HG02588 (cell line): ENCODE data around the gene MGST1.

Experiments
- ATAC-seq: cut with Tn5 transposase; IDR thresholded peaks from one replicate; pipeline ENCODE4 v1.9.1; 2021; ENCODE audit warnings: mild to moderate bottlenecking, moderate library complexity; ENCODE audit not compliant: unreplicated experiment

Gene MGST1, protein sequence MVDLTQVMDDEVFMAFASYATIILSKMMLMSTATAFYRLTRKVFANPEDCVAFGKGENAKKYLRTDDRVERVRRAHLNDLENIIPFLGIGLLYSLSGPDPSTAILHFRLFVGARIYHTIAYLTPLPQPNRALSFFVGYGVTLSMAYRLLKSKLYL

DNA sequence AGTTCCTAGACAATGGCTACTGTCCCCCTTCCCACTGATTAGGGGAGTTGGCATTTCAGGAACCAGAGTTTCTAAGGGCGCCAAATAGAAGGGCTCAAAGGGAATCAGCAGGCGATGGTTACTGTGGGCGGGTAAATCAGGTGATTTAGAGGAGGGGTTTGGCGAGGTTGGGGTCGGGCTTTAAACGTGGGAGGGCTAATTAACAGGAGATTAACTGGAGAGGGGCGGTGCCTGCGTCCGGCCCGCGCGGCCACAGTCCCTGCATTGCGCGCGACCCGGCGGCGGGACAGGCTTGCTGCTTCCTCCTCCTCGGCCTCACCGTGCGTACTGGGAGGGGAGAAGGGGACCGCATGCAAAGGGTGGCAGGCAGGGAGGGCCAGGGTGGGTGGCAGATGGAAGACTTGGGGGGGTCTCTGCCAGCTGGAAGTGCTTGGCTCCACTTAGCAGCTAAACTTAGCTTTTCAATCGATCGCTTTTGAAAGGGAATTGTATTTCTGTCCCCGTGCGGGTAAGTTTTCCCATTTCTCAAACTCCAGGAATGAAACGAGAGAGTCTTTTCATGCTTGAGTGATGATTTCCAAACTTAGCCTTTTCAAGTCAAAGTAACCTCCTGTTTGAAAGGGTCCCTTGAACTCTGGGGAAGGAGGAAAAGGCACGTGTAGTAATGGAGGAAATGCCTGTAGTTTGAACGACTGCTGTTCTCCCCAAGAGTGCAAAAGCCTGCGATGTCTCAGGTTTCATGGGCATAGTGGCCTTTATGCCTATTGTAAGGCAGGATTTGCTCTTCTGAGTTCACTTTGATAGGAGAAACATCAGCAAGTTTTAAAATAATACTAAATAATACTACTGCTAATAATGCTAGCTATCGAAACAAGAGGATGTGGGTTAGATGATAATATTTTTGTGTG lies at the start of gene MGST1:
TSS of gene MGST1 (plus strand) at position 255 of the 908 bp plus-strand sequence. CDS start 6,608 bp downstream, outside the sequence.
- peak; percentile 49 for ATAC-seq

DNA sequence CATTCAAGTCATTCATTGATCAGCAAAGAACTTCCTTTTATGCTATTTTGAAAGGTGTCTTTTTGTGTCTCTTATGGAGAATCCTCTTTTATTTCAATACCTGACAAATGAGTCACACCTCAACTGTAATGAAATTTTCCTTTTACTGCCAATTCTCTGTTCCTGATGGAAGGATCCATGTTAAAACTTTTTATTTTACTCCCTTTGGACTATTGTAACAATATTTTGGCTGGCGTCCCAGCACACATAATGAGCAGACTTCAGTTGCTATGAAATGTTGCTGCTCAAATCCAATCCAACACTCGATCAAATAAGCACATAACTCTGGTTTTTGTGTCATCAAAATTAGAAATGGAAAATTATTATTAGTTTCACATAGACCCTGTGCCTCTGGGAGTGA lies 48.0 kb upstream of the MGST1 start:
- ATAC-seq: no peak

DNA sequence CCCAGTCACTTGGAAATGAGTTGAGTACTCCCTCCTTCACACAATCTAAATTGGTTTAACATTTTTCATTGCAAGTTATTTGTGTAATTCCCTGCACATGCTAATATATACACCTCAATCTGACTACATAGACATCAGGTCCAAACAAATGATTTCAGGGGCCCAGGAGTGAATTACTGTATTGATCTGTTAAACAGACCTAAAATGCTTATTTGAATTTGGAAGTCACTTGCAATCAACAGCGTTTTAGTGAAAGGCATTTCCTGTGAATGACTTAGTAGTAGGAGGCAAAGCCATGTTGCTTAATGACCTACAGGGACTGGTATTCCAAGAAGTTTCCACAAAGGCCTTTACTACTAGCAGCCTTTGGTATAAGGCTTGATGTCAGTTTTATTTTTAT lies 47.3 kb upstream of the MGST1 start:
- no peak for ATAC-seq

DNA sequence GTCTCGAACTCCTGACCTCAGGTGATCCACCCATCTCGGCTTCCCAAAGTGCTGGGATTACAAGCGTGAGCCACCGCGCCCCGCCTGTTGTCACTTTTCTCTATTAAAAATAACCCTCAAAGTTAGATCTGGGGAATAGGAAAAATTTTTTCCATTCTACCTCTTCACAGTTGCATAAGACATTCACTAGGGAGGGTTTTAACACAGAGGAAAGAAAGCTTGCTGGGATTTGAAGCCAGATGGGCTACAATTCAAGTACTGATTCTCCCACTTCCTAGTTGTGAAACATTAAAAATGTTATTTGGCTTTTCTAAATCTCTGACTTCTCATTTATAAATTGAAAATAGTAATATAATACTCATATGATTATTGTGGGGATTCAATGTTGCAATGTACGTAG lies 46.7 kb upstream of the MGST1 start:
- ATAC-seq: no peak

DNA sequence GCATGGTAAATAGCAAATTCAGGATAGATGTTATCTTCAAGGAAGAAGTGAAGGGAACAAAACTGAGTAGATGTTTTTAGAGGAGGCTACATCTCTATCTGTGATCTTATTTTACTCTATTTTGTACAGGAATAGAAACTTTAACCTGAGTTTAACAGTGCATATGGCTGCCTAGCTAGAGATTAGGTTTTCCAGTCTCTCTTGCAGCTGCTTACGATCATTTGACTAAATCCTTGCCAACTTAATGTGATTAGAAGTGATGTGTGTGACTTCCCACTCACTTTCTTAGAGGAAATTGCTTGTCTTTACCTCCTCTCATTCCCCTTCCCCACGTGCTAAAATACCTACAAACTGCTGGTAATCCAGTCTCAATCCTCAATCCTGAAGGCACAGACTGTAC lies 43.5 kb upstream of the MGST1 start:
- ATAC-seq: no peak

DNA sequence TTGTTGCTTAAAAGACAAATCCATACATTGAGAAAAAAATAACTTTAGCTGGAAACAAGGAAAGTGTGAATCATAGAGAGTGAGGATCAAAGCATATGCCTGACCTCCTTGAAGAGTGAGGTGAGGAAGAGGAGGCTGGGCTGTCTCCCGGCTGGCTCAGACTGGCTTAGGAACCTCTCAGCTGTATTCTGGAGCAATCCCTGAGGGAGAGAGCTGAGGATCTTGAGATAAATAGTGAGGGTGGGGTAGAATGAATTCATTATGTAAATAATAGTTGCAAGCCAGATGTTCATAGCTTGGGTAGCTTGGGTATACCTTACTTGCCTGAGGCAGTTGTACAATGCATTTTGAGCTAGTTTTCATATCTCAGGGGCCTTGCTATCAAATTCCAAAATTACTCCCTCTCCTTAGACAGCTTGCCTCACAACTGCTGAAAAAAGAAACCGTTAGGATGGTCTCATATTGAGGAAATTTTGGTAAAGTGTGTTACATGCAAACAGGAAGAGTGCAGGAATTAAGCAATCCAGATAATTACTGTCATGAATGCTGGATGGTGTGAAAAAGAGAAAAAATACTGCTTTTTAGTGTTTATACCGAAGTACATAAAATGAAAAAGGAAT lies 39.5 kb upstream of the MGST1 start:
- no peak for ATAC-seq

DNA sequence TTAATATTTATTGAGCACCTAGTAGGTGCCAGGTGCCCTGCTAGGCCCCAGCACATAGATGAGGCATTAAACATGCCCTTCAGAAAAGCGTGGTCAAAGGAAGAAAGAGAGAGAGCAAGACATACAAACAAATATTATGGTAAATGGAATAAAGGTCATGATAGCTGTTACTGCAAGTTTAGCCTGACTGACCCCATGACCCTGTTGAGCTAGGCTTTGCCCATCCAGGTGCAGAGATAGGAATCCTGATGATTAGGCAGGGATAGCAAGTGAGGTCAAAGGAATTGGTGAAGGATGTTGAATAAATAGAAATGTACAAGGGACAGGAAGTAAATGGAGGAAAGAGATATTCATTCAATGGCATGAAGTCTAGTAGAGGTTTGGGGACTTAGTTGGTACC lies 36.5 kb upstream of the MGST1 start:
- no peak for ATAC-seq

DNA sequence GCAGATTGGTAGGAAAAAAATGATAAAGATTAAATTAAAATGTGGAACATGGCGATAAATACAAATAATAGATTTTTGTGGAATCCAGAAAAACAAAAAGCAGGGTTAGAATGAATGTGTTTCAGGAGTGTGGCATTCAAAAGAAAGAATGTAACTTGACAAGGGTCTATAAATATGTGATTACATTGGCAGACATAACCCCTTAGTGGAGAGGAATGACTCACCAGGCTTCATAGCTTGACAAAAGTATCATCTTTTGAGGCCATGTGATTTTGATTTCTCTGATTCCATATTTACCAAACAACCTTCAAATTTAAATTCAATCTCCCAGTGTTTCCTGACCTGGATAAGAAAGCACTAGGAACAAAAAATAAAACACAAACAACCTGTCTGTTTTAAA lies 24.4 kb upstream of the MGST1 start:
- ATAC-seq: no peak

DNA sequence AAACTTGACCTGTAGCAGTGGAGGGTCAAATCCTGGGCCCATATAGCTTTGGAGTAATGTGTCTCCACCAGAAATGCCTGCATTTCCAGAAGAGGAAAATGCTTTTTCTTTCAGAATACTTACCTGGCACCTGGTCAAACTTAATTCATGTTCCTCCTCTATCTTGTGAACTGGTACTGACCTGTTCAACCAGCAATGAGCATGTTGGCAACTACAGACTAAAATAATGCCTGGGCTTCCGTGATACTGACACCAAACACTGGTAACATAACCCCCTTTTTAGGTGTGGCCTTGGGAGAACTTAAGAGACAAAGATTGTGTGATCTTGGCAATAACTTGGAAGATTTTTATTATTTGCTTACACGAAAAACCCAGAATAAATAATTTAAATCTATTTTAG lies 23.8 kb upstream of the MGST1 start:
- no peak for ATAC-seq

DNA sequence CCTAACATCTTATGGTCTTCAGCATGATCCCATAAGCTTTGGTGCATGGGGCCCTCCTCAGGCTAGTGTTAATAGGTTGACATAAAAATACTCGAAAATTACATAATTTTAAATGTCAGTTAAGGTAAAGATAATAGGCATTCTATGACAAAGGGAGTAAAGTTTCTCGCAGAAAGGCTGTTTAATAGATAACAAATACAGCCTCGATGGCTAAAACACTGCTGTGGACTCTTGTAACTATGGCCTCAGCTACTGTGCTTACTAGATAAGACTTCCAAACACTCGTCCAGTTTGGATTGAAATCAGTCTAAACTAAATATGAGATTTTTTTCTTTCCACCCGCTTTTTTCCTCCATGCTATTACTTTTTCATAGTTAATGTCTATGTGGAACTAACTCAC lies 23.2 kb upstream of the MGST1 start:
- no peak for ATAC-seq

DNA sequence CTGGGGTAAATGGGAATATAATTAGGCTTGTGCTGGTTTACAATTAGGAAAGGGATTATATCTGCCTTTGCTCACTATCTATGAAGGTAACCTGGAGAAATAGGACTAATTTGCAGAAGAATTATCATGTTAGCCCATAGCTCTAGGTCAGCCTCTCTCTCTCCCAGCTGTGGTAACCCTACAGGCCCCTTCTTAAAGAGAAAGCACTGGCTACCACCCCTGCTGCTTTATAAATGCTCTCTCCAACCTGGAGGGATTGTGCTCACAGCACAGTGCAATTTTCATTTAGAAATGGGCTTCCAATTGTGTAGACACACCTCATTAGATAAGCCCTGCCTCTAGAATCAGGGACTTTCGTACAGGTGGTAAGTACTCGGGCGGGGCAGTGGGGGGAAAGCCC lies 22.7 kb upstream of the MGST1 start:
- ATAC-seq: no peak

DNA sequence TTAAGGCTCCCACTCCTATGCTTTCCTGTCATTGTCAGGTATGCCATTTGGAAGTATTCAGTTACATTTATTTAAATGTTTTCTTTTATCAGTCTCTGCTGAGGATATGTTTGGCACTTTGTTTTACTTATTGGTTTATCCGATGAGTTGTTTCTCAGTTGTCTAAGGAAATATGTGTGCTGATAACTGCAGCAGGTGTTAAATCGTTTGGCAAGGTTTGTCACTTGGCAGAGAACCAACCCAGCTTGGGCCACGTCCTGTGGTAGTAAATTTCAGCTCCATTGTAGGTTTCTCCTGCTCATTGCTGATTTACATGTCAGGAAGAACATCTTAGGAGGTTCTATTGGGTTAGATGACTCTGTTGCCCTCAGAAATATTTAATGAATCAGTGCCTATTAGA lies 22.0 kb upstream of the MGST1 start:
- ATAC-seq: no peak

DNA sequence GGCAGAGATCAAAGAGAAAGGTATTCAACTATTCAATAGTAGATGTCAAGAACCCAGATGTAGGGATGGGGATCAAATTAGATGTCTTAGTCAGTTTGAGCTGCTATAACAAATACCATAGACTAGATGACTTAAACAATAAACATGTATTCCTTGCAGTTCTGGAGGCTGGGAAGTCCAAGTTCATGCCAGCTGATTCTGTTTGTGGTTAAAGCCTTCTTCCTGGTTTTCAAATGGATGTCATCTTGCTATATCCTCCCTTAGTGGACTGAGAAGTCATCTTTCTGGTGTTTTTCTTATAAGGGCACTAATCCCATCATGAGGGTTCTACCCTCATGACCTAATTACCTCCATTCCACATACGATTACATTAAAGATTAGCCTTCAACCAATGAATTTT lies 19.5 kb upstream of the MGST1 start:
- no peak for ATAC-seq

DNA sequence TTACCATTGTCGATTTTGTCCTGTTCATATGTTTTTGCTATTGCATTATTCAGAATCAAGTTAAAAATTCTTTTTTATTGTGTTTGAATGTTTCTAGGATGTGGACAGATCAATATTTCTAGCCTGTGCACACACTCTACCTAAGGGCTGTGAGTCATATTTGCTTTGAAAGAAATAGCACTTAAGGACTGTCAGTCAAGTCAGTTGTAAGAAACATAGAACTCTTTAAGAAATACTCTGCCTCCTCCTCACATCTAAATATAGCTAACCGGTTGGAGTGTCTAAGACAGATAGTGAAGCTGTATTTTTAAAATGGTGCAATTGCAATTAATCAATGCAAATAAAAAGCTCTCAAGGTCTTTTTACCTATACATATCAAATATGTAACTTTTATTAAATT lies 17.9 kb upstream of the MGST1 start:
- ATAC-seq: no peak

DNA sequence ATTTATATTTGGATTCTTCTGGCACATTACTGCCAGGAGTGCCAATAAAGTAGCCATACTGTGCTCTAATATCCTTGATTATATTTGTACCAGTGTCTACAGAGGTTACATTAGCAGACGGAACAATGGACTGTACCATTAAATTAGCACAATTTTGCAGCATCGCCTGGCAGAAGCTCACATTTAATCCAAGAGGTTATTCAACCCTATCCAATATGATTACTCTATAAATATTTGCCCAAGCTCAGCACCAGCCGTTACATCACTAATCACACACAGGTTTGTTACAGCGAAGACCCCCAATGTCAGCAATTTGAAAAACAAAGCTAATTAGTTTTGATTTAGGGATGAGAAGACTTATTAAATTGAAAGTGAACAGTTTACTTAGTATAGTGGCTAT lies 16.9 kb upstream of the MGST1 start:
- ATAC-seq: no peak

DNA sequence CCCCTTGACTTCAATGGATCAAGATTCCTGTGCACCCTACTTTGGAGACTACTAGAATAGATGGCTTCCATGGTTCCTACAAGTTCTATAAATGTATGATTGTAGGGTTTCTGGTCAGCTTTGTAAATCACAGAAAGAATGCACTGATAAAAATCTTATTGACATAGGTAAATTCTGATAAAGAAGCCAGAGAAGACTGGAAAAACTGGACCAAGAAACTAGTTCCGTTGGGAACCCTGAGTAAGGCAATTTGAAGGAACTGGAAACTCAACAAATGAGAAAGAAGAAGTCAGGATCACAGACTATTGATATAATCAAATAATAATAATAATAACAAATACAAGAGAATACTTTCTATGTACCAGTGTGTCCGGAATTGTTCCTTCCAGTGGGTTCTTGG lies 15.4 kb upstream of the MGST1 start:
- no peak for ATAC-seq

DNA sequence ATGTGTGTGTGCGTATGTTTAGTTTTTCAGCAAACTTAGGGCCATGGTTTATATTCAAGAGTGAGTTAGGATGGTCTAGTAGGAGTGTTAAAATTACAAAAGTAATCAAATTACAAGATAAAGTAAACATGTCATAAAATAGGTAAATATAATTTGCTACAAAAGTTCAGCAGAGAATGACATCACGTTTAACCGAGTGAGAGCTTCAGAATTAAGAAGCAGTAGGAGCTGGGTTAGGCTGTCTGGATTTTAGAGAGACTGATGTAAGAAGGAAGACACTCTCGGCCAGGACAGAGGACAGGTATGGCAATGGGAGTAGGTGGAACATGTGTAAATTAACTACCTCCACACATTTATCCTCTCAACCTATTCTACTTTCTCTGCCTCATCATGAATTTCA lies 11.6 kb upstream of the MGST1 start:
- no peak for ATAC-seq

DNA sequence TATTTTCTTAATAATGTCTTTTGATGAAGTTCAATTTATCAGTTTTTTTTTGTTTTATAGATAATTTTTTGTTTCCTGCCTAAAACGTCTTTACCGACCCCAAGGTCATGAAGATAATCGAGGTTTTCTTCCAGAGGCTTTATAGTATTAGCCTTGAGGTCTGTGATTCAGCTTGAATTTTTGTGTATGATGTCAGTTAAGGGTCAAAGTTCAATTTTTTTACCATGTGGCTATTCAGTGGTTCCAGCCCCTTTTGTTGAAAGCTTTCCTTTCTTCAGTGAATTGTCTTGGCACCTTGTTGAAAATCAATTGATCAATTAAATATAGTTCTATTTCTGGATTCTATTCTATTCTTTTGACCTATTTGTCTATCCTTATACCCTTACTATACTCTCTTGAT lies 3.2 kb upstream of the MGST1 start:
- no peak for ATAC-seq

DNA sequence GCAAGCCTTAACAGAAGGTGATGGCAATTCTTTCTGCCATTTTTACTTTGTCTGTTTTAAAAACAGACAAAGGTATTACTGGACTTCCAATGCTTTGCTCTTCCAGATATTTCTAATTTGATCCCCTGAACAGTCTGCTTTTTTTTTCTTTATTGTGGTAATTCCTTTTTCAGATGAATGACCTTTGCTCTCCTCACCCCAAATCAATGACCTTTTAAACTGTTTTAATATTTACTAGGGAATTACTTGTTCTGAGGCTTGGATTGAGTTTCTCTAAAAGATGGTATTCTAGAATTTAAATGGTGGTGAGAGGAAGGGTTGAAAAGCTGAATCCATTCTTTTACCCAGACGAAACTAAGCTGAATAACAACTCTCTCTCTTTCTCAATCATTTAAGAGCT lies 2.3 kb upstream of the MGST1 start:
- ATAC-seq: no peak

DNA sequence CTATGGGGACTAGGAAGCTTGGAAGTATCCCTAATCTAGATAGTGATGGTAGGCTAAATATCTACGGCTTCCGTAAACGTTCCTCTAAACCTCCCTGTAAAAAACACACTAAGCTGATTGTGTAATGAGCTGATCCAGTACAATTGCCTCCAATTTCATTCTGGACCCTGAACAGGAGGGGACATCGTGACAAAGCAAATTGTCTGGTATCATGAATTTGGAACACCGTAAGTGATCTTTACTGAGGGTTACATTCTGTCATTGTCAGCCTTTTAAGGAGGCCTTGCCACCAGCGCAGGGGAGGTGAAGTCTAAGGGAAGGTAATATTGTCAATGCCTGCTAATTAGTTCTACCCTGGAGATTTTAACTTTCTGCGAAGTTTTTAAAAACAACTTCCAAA lies 487 bp upstream of the MGST1 start:
- no peak for ATAC-seq

DNA sequence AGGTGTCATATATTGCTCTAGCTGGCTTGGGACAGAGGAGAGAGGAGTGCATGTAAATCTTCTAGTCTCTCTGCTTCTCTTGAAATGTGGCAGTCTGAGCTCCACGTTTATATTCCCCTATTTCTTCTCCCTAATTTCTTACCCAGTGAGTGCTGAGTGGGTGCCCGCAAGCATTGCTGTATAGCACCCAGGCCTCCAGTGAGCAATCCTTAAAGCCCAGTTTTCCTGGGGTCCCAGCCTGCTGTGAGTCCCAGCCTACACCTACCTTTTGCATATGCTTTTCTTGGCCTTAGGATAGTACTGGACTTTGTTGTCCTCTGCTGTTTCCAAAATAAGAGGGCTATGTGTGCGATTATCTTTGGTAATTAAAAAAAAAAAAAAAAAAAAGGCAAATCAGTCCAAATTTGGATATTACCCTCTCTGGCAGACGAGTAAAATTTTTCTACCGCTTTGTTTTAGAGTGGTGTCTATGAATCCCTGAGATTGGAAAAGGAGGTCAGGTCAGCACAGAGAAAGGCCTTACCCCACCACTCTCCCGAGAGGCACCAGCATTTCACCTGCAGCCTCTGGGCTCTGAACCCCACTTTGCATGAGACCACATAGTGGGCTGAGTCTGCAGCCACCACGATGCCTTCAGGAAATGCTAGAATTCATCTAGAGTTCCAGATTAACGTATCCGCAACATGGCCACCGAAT lies 1.1 kb downstream of the MGST1 start:
- ATAC-seq: peak; percentile 53

DNA sequence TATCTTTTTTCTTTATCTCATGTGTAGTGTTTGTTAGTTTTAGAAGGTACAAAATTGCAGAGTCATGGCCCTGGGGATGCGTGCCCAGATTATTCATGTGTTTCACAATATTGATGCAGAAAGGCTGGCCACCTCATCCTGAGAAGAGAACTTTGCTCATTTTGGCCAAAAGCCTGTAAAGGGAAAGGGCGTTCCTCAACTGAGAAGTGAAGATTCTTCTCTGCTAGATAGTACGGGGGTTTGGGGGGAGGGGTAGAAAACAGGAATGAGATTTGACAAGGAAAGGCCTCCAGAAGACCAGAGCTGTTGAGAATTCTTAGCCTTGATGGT lies 1.7 kb downstream of the MGST1 start:
- ATAC-seq: peak; percentile 48
